GM12873 (cell line): Measurements from ENCODE around the gene HACE1.

ENCODE experiments used
- CTCF ChIP-seq: IDR thresholded peaks from 2 replicates; pipeline ENCODE4 v1.5.1; 2012; ENCODE audit warnings: low read depth, mild to moderate bottlenecking, moderate library complexity, low read length, control low read depth; ENCODE audit not compliant: insufficient read depth; ENCODE audit errors: missing control alignments

The HACE1 gene

DNA sequence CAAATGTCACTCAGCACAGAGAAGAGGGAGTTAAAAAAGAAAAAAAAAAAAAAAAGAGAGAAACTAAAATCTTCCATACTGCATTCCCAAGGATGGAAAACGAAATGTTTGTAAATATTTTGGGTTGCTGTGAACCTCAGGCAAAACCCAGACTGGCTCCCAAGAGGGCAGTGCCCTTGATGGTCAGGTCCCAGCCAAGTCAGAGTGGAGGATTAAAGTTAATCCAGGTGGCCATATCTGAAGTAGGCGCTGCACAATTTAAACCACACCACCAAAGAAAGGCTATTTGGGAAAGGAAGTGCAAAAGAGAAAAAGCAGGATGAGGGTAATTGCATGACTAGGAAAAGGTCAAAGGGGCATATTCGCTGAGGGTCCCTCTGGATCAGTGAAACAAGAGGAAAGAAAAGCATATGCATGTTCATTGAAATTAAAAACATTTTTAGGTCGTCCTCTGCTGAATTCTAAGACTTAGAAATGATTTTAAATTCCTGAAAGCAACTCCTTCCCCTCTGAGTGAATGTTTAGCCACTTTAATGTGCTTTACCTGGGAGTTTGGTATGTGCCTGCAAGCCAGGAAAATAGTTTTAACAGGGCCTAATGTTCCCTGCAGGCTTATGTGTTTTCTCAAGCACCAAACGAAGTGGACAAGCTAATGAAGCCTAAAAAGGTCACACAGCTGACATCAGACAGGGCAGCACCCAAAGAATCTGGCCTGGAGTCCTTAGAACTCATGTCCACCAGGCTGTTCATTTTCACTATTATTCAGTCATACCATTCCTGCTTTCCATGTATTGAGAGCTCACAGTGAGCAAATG is 159.1 kb downstream of the HACE1 start:
- no peak for TF ChIP-seq CTCF

DNA sequence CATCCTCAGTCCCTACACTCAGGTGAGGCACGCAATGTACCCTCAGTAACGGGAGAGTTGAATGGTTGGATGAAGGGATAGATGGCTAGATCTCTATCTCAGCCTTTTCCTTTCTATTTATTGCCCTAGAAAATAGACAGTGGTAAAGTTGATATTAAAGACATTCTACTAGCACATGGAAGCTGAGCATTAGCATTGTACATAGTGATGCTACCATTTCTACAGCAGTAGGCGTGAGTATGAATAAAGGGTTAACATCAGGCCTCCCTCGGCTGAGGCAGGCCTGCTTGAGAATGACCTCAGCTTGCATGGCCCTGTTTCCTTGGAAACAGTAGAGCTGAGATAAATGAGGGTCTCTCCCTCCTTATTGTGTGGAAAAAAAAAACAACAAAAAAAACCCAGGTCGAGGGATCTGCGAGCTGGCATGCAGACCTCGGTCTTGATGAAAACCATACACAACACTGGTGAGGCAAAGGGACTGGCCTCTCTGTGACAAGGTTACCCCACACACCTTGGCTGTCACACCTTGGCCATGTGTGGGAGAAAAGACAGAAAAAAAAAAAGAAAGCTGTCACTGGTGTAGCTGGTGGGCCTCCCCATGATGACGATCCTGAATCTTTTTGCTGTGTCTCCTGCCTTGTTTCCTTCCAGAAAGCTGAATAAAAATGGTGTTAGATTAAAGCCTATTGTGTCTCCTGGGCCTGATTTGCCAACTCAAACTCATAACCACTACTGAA is 160.0 kb downstream of the HACE1 start:
- no peak for TF ChIP-seq CTCF

DNA sequence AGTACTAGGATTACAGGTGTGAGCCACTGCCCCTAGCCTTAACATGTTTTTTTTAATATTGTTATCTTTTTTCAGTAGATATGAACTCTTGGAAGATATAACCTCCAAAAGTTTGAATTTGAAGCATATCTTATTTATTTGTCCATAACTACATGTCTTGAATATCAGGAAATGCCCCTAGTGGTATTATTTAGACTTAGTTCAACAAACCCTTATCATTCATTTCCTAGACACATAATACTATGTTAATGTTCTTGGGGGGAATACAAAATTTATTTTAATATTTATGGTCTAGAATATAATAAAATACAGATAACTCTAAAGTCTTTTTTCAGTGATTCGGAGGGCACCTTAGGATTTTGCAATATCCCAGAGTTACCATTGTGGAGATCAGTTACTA is 160.7 kb downstream of the HACE1 start:
- no peak for TF ChIP-seq CTCF

GRCh38 chr6:104692008-104692407 is 167.7 kb downstream of the HACE1 start:
- TF ChIP-seq CTCF: no peak

DNA sequence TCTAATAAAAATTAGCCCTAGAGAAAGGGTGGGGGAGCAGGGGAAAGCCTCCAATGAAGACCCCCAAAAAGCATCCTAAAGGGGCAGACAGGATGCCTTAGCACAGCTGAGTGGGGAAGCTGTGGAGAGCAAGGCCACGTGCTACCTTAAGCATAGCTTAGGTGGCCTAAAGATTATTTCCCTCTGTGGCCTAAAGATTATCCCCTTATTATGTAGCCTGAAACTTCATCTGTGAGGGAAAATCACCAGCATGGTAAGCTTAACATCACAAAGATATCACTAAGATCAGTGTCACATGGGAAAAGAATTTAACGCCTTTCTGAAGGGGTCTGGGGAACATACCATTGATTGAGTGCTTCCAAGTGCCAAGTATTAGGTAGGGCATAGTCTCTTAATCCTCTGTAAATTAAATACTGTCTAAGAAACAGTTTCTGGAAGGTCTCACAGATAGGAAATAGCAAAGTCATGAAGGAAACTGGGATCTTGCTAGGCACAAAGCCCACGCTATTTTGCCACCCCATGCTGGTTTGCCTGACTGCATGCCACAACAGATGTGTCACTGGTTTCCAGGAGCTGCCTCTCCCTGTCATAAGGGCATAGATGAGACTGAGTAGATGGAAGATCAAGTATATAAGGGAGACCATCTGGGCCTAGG is 170.0 kb downstream of the HACE1 start:
- TF ChIP-seq CTCF: no peak

DNA sequence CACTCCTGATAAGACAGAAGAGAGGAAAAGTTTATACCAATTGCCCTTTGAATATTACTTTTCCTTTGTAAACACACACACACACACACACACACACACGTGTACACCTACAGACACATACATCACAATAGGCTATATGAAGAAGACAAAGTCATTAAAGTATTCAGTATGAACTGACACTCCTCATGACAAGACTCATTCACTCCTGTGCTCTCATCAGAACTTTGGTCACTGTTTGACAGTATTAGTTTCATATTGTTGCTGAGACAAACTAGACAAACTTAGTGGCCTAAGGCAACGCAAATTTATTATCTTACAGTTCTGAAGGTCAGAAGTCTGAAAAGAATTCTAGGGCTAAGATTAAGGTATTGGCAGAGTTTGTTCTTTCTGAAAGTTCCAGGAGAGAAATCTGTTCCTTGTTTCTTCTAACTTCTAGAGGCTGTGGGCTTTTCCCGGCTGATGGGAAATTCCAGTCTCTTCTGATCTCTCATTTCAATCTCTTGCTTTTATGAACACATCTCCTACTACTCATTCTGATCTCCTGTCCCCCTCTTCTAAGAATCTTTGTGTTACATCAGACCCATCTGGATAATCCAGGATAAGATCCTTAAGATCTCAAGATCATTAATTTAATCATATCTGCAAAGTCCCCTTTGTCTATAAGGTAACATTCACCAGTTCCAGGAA is 171.3 kb downstream of the HACE1 start:
- TF ChIP-seq CTCF: no peak

- no peak for TF ChIP-seq CTCF
Measured at GRCh38 chr6:104686550-104687175, 173.1 kb downstream of the HACE1 start.
